Skeletal muscle tissue (tissue), 4 donors: Measurements from ENCODE around the gene NKD2. TPM values are rescaled to one million over a fixed set of nuclear protein-coding genes. Genes with fewer than 3 reads are reported as not detected.

ENCODE experiments used
- H3K27ac ChIP-seq: one replicate; pipeline ENCODE4 v1.7.0; 2013; ENCODE audit warnings: mild to moderate bottlenecking, low read depth, low read length, inconsistent platforms
- H3K27me3 ChIP-seq, 3 donors: one replicate each; pipeline ENCODE4 v1.7.0; 2013; ENCODE audit warnings: low read length in 3 of 3; ENCODE audit not compliant: control insufficient read depth in 3 of 3, insufficient read depth in 3 of 3
- H3K36me3 ChIP-seq, 3 donors: one replicate each; pipeline ENCODE4 v1.7.0; 2013; ENCODE audit warnings: low read length in 3 of 3; ENCODE audit not compliant: control insufficient read depth in 3 of 3, insufficient read depth in 3 of 3
- H3K4me1 ChIP-seq, 3 donors: one replicate each; pipeline ENCODE4 v1.7.0; 2013; ENCODE audit warnings: low read length in 3 of 3, mild to moderate bottlenecking in 3 of 3; ENCODE audit not compliant: control insufficient read depth in 3 of 3, insufficient read depth in 3 of 3
- H3K4me3 ChIP-seq, 3 donors: one replicate each; pipeline ENCODE4 v1.7.0; 2013; ENCODE audit warnings: low read length in 3 of 3
- H3K9ac ChIP-seq, 3 donors: one replicate each; pipeline ENCODE4 v1.7.0; 2013; ENCODE audit warnings: low read length in 3 of 3, mild to moderate bottlenecking in 3 of 3, moderate library complexity in 2 of 3, low read depth in 1 of 3
- H3K9me3 ChIP-seq, 3 donors: one replicate each; pipeline ENCODE4 v1.7.0; 2013; ENCODE audit warnings: low read length in 3 of 3; ENCODE audit not compliant: control insufficient read depth in 3 of 3
- total RNA-seq: library from RNA; depleted of rRNA; stranded (reverse); fragments of >200 nt; gene quantifications from one replicate; pipeline ENCODE4 v1.2.3, GENCODE V29; 2014
- donor health status: Osteomylitis.

The NKD2 gene
- total RNA-seq, 1 donor from 2014 or later: 1.6 TPM

- H3K4me1 ChIP-seq: no peaks in the 10 kb centered on the region
- H3K4me3 ChIP-seq: no peak overlapping the region
- H3K36me3 ChIP-seq: no peaks in the 10 kb centered on the region
- peaks cover 34 to 55% (median 45%) of the 10 kb centered on the region in 3 donors for H3K27me3 ChIP-seq
- H3K9me3 ChIP-seq: no peaks in the 10 kb centered on the region
- H3K27ac ChIP-seq: no peak overlapping the region
- no peak overlapping the region for H3K9ac ChIP-seq
Observed at GRCh38 chr5:1033606-1034420, 25.2 kb downstream of the NKD2 start.

GRCh38 chr5:1034421-1034905, 25.9 kb downstream of the NKD2 start:
- Histone ChIP-seq H3K9me3 (no peaks in the 10 kb centered on the region), H3K9ac (no peak overlapping the region), H3K27me3 (peaks cover 31 to 52% (median 40%) of the 10 kb centered on the region in 3 donors), H3K27ac (no peak overlapping the region), H3K4me1 (no peaks in the 10 kb centered on the region), H3K36me3 (no peaks in the 10 kb centered on the region), H3K4me3 (no peak overlapping the region)

GRCh38 chr5:1034986-1035385, 26.4 kb downstream of the NKD2 start:
- Histone ChIP-seq H3K36me3 (no peaks in the 10 kb centered on the region), H3K4me1 (no peaks in the 10 kb centered on the region), H3K27ac (no peak overlapping the region), H3K4me3 (no peak overlapping the region), H3K9me3 (no peaks in the 10 kb centered on the region), H3K9ac (no peak overlapping the region), H3K27me3 (peaks cover 30 to 46% (median 38%) of the 10 kb centered on the region in 3 donors)

- H3K27ac ChIP-seq: no peak overlapping the region
Observed at GRCh38 chr5:1035421-1036405, 27.1 kb downstream of the NKD2 start.

GRCh38 chr5:1036504-1037122, 28.0 kb downstream of the NKD2 start:
- H3K4me3 ChIP-seq: no peak overlapping the region
- no peak overlapping the region for H3K27ac ChIP-seq
- H3K9me3 ChIP-seq: no peaks in the 10 kb centered on the region
- no peak overlapping the region for H3K9ac ChIP-seq
- peaks cover 26 to 42% (median 29%) of the 10 kb centered on the region in 3 donors for H3K27me3 ChIP-seq
- no peaks in the 10 kb centered on the region for H3K36me3 ChIP-seq
- no peaks in the 10 kb centered on the region for H3K4me1 ChIP-seq

More at GRCh38 chr5:1035421-1036405, 27.1 kb downstream of the NKD2 start:
- H3K4me3 ChIP-seq: no peak overlapping the region
- H3K4me1 ChIP-seq: no peaks in the 10 kb centered on the region
- peaks cover 28 to 46% (median 36%) of the 10 kb centered on the region in 3 donors for H3K27me3 ChIP-seq
- no peaks in the 10 kb centered on the region for H3K9me3 ChIP-seq
- no peak overlapping the region for H3K9ac ChIP-seq
- H3K36me3 ChIP-seq: no peaks in the 10 kb centered on the region

GRCh38 chr5:1037123-1037670, 28.6 kb downstream of the NKD2 start:
- Histone ChIP-seq H3K36me3 (no peaks in the 10 kb centered on the region), H3K27me3 (peaks cover 23 to 36% (median 23%) of the 10 kb centered on the region in 3 donors), H3K27ac (no peak overlapping the region), H3K9me3 (no peaks in the 10 kb centered on the region), H3K9ac (no peak overlapping the region), H3K4me3 (no peak overlapping the region), H3K4me1 (no peaks in the 10 kb centered on the region)

- H3K4me1 ChIP-seq: no peaks in the 10 kb centered on the region
- H3K27me3 ChIP-seq: peaks cover 16 to 30% (median 17%) of the 10 kb centered on the region in 3 donors
- no peaks in the 10 kb centered on the region for H3K36me3 ChIP-seq
- no peak overlapping the region for H3K27ac ChIP-seq
- H3K9me3 ChIP-seq: no peaks in the 10 kb centered on the region
- H3K4me3 ChIP-seq: no peak overlapping the region
- no peak overlapping the region for H3K9ac ChIP-seq
Observed at GRCh38 chr5:1037671-1038416, 29.2 kb downstream of the NKD2 start.

- Histone ChIP-seq H3K27me3 (peaks cover 11 to 23% (median 17%) of the 10 kb centered on the region in 3 donors), H3K4me3 (no peak overlapping the region), H3K9me3 (no peaks in the 10 kb centered on the region), H3K4me1 (no peaks in the 10 kb centered on the region), H3K36me3 (no peaks in the 10 kb centered on the region), H3K27ac (no peak overlapping the region), H3K9ac (no peak overlapping the region)
Observed at GRCh38 chr5:1038417-1039209, 30.0 kb downstream of the NKD2 start.
